ENCODE data around the gene PPT1. TPM values are rescaled to one million over a fixed set of nuclear protein-coding genes. Genes with fewer than 3 reads are reported as not detected.
A peak's percentile ranks its signal among the peaks of the same experiment; 100 is the strongest.

Gene PPT1
- total and polyA plus RNA-seq, 2 of the 13 experiments (the other 11 are each of a cell fraction or from before 2014, with no cell fraction given), result 129 TPM

DNA sequence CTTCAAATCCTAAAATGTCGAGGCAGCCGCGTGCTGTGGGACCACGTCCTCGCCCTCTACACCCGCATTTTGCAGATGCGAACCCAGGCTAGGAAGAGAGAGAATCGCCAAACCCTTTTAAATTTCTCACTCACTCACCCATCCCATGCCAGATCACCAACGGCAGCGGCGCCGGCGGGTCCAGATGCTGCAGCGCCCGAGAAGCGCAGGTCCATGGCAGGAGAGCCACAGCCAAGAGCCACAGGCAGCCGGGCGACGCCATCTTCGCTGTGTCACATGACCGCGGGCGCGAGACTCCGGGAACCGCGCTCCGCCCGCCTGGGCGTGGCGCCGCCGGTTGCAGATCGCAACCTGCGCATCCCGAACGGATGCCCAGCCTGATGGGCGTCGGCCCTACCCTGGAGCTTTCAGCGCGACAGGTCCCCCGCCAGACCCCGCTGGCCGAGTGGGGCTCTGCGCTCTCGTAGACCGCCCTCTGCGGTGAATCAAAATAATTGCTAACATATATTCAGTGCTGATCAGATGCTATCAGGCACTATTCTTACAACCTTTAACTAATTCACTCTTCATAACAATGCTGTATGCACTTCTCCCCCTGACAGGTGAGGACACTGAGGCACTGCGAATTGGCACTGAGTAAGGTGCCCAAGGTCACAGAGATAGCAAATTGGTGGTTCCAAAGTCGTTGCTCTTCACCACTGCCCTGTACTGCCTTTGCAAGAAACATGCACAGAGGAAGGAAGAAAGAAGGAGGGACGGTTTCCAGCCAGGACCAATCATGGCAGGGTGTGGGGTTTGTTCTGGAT lies at the start of gene PPT1 (continued):
- TF ChIP-seq ZFX (CRISPR knock-in tag; IDR thresholded peaks at IDR 0.05; ENCODE audit: low read depth), result no peak
- TF ChIP-seq, protein P1, sequence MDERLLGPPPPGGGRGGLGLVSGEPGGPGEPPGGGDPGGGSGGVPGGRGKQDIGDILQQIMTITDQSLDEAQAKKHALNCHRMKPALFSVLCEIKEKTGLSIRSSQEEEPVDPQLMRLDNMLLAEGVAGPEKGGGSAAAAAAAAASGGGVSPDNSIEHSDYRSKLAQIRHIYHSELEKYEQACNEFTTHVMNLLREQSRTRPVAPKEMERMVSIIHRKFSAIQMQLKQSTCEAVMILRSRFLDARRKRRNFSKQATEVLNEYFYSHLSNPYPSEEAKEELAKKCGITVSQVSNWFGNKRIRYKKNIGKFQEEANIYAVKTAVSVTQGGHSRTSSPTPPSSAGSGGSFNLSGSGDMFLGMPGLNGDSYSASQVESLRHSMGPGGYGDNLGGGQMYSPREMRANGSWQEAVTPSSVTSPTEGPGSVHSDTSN (CRISPR knock-in tag; IDR thresholded peaks at IDR 0.05), result no peak
- TF ChIP-seq ZNF331 (CRISPR knock-in tag; IDR thresholded peaks at IDR 0.05), result peak; percentile 74
- no peak for TF ChIP-seq ZBTB7A (CRISPR knock-in tag; IDR thresholded peaks at IDR 0.05)
- peak; percentile 84 for TF ChIP-seq RAD51 (IDR thresholded peaks at IDR 0.05; ENCODE audit: borderline replicate concordance)
- TF ChIP-seq GATAD2A (CRISPR knock-in tag; IDR thresholded peaks at IDR 0.05), result peak; percentile 54
- TF ChIP-seq MYNN (CRISPR knock-in tag; IDR thresholded peaks at IDR 0.05; ENCODE audit: low read depth), result no peak
- TF ChIP-seq MED8 (CRISPR knock-in tag; IDR thresholded peaks at IDR 0.05; ENCODE audit: insufficient replicate concordance), result peak; percentile 37
- TF ChIP-seq KLF11 (CRISPR knock-in tag; IDR thresholded peaks at IDR 0.05), result no peak
- TF ChIP-seq, protein P2, sequence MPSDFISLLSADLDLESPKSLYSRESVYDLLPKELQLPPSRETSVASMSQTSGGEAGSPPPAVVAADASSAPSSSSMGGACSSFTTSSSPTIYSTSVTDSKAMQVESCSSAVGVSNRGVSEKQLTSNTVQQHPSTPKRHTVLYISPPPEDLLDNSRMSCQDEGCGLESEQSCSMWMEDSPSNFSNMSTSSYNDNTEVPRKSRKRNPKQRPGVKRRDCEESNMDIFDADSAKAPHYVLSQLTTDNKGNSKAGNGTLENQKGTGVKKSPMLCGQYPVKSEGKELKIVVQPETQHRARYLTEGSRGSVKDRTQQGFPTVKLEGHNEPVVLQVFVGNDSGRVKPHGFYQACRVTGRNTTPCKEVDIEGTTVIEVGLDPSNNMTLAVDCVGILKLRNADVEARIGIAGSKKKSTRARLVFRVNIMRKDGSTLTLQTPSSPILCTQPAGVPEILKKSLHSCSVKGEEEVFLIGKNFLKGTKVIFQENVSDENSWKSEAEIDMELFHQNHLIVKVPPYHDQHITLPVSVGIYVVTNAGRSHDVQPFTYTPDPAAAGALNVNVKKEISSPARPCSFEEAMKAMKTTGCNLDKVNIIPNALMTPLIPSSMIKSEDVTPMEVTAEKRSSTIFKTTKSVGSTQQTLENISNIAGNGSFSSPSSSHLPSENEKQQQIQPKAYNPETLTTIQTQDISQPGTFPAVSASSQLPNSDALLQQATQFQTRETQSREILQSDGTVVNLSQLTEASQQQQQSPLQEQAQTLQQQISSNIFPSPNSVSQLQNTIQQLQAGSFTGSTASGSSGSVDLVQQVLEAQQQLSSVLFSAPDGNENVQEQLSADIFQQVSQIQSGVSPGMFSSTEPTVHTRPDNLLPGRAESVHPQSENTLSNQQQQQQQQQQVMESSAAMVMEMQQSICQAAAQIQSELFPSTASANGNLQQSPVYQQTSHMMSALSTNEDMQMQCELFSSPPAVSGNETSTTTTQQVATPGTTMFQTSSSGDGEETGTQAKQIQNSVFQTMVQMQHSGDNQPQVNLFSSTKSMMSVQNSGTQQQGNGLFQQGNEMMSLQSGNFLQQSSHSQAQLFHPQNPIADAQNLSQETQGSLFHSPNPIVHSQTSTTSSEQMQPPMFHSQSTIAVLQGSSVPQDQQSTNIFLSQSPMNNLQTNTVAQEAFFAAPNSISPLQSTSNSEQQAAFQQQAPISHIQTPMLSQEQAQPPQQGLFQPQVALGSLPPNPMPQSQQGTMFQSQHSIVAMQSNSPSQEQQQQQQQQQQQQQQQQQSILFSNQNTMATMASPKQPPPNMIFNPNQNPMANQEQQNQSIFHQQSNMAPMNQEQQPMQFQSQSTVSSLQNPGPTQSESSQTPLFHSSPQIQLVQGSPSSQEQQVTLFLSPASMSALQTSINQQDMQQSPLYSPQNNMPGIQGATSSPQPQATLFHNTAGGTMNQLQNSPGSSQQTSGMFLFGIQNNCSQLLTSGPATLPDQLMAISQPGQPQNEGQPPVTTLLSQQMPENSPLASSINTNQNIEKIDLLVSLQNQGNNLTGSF (CRISPR knock-in tag; IDR thresholded peaks at IDR 0.05), result peak; percentile 74
- TF ChIP-seq HCFC1 (IDR thresholded peaks at IDR 0.05; ENCODE audit: low read depth, low read length), result no peak
- no peak for TF ChIP-seq TSC22D2 (CRISPR knock-in tag; IDR thresholded peaks at IDR 0.05; ENCODE audit: borderline replicate concordance)
- TF ChIP-seq, protein P3, sequence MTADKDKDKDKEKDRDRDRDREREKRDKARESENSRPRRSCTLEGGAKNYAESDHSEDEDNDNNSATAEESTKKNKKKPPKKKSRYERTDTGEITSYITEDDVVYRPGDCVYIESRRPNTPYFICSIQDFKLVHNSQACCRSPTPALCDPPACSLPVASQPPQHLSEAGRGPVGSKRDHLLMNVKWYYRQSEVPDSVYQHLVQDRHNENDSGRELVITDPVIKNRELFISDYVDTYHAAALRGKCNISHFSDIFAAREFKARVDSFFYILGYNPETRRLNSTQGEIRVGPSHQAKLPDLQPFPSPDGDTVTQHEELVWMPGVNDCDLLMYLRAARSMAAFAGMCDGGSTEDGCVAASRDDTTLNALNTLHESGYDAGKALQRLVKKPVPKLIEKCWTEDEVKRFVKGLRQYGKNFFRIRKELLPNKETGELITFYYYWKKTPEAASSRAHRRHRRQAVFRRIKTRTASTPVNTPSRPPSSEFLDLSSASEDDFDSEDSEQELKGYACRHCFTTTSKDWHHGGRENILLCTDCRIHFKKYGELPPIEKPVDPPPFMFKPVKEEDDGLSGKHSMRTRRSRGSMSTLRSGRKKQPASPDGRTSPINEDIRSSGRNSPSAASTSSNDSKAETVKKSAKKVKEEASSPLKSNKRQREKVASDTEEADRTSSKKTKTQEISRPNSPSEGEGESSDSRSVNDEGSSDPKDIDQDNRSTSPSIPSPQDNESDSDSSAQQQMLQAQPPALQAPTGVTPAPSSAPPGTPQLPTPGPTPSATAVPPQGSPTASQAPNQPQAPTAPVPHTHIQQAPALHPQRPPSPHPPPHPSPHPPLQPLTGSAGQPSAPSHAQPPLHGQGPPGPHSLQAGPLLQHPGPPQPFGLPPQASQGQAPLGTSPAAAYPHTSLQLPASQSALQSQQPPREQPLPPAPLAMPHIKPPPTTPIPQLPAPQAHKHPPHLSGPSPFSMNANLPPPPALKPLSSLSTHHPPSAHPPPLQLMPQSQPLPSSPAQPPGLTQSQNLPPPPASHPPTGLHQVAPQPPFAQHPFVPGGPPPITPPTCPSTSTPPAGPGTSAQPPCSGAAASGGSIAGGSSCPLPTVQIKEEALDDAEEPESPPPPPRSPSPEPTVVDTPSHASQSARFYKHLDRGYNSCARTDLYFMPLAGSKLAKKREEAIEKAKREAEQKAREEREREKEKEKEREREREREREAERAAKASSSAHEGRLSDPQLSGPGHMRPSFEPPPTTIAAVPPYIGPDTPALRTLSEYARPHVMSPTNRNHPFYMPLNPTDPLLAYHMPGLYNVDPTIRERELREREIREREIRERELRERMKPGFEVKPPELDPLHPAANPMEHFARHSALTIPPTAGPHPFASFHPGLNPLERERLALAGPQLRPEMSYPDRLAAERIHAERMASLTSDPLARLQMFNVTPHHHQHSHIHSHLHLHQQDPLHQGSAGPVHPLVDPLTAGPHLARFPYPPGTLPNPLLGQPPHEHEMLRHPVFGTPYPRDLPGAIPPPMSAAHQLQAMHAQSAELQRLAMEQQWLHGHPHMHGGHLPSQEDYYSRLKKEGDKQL (CRISPR knock-in tag; IDR thresholded peaks at IDR 0.05; ENCODE audit: low read depth), result no peak
- TF ChIP-seq, protein P4, sequence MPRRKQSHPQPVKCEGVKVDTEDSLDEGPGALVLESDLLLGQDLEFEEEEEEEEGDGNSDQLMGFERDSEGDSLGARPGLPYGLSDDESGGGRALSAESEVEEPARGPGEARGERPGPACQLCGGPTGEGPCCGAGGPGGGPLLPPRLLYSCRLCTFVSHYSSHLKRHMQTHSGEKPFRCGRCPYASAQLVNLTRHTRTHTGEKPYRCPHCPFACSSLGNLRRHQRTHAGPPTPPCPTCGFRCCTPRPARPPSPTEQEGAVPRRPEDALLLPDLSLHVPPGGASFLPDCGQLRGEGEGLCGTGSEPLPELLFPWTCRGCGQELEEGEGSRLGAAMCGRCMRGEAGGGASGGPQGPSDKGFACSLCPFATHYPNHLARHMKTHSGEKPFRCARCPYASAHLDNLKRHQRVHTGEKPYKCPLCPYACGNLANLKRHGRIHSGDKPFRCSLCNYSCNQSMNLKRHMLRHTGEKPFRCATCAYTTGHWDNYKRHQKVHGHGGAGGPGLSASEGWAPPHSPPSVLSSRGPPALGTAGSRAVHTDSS (CRISPR knock-in tag; conservative IDR thresholded peaks at IDR 0.05), result no peak
- TF ChIP-seq, protein P5, sequence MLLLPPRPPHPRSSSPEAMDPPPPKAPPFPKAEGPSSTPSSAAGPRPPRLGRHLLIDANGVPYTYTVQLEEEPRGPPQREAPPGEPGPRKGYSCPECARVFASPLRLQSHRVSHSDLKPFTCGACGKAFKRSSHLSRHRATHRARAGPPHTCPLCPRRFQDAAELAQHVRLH (CRISPR knock-in tag; IDR thresholded peaks at IDR 0.05; ENCODE audit: borderline replicate concordance, low read depth), result peak; percentile 89; the same call in 1 of the 2 replicates
- TF ChIP-seq ZNF138 (CRISPR knock-in tag; IDR thresholded peaks at IDR 0.05; ENCODE audit: low read depth), result no peak
